Nephron (organoid): ENCODE measurements around the gene RICTOR.

ENCODE experiments used
- H3K27ac Mint-ChIP-seq, 3 experiments: 2 replicates each; pipeline ENCODE4 v1.8.0; 2020; ENCODE audit warnings: mixed read lengths in 3 of 3, mild to moderate bottlenecking in 2 of 3, moderate library complexity in 1 of 3
- H3K27me3 Mint-ChIP-seq: 2 replicates; pipeline ENCODE4 v1.8.0; 2021; ENCODE audit warnings: low read depth, mild to moderate bottlenecking, moderate library complexity, mixed read lengths
- H3K36me3 Mint-ChIP-seq: 2 replicates; pipeline ENCODE4 v1.8.0; 2020; ENCODE audit warnings: low read depth, mixed read lengths
- H3K4me1 Mint-ChIP-seq: 2 replicates; pipeline ENCODE4 v1.8.0; 2020; ENCODE audit warnings: mixed read lengths
- H3K4me3 Mint-ChIP-seq, 3 experiments: 2 replicates each; pipeline ENCODE4 v1.8.0; 2020; ENCODE audit warnings: mild to moderate bottlenecking in 3 of 3, mixed read lengths in 3 of 3, moderate library complexity in 2 of 3
- H3K9me3 Mint-ChIP-seq: 2 replicates; pipeline ENCODE4 v1.8.0; 2020; ENCODE audit warnings: mixed read lengths
- CTCF ChIP-seq, 3 experiments: fragments of 200-600 bp; sonication (generic); IDR thresholded peaks; one replicate each; pipeline ENCODE4 v1.5.0; 2021; ENCODE audit warnings: antibody characterized with exemption in 3 of 3; ENCODE audit not compliant: unreplicated experiment in 3 of 3

The RICTOR gene

DNA sequence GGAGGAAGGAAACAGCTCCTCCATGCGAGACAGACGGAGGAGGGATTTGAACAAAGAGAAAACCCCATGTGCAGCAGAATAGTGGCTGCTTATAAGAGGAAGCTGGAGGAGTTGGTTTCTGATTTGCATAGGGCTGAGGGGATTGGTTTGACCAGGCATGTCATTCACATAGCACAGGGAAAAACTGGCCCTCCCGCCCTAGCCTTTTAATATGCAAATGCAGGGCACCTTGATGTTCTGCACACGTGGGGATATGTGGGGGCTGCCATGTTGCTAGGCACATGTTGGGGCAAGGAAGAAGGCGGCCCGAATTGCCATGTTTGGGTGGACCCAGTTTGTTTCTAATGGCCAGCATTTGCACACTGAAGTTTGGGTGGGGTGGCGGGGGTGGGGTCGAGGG, 186.2 kb downstream of the RICTOR start:
- no peak for TF ChIP-seq CTCF (IDR thresholded peaks at IDR 0.05; ENCODE audit: unreplicated experiment in 3 of 3)
- Mint-ChIP-seq H3K4me1 (no peaks in the 10 kb centered on the region), H3K27ac (no peak overlapping the region), H3K36me3 (no peaks in the 10 kb centered on the region), H3K9me3 (peaks cover 1% of the 10 kb centered on the region), H3K27me3 (no peaks in the 10 kb centered on the region), H3K4me3 (no peak overlapping the region)
